Astrocyte of the spinal cord (primary cell): Measurements from ENCODE around the gene MN1.

Experiments used
- DNase-seq: peaks from one replicate; pipeline ENCODE4 v3.0.0; 2011; ENCODE audit warnings: low read depth, low spot score
- H3K4me3 ChIP-seq: 2 replicates; pipeline ENCODE4 v1.5.1; 2011; ENCODE audit warnings: low read depth, mild to moderate bottlenecking, low read length, moderate library complexity
- CTCF ChIP-seq: IDR thresholded peaks from 2 replicates; pipeline ENCODE4 v1.5.1; 2012; ENCODE audit warnings: low read depth, mild to moderate bottlenecking, low read length, inconsistent platforms
- in situ Hi-C: cut with HindIII; loops from 2 replicates; pipeline ENCODE4 v1.10.0; 2017; ENCODE audit warnings: low sequenced_read_pairs

MN1 gene

DNA sequence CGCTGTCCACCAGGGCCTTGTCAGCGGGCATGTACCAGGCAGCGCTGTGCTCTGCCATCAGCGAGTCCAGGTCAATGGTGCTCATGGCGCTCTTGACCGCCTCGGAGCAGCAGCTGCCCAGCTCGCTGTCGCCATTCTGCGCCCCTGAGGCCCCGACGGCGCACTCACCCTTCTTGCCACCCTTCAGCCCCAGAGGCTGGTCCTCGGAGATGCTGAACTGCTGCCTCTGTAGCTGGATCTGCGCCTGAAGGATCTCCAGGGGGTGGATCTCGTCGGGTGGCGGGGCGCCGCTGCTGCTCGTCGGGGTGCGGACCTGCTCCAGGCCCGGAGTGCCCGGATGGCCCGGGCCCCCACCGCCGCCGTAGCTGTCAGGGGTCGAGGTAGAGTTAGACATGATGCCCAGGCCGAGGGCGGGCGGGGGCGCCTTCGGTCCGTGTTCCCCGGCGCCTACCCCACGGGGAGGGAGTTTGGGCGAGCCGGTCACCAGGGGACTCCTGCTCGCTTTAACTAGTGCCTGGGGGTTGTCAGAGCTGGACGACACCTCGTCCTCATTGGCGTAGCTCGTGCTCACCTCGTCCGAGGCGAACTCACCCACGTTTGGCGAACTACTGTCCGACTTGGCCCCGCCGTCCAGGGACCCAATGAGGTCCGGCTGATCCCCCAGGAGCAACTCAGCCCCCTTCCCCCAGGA is 4.6 kb downstream of the MN1 start:
- DNase-seq = no peak
- H3K4me3 ChIP-seq = peak overlapping the region; percentile 32
- no peak for TF ChIP-seq CTCF
- in situ Hi-C loops = no loop called here

GRCh38 chr22:27795696-27796517 is 5.6 kb downstream of the MN1 start:
- DNase-seq = no peak
- peak overlapping the region; percentile 32 for H3K4me3 ChIP-seq

GRCh38 chr22:27795053-27795452 is 6.5 kb downstream of the MN1 start:
- peak overlapping the region; percentile 32 for H3K4me3 ChIP-seq
- in situ Hi-C loops = no loop called here
- DNase-seq = no peak
- TF ChIP-seq CTCF = no peak

More at GRCh38 chr22:27795696-27796517, 5.6 kb downstream of the MN1 start:
- no peak for TF ChIP-seq CTCF
- in situ Hi-C loops = no loop called here

GRCh38 chr22:27794226-27794625 is 7.3 kb downstream of the MN1 start:
- no peak for TF ChIP-seq CTCF
- DNase-seq = no peak
- H3K4me3 ChIP-seq = no peak overlapping the region
- in situ Hi-C loops = no loop called here

DNA sequence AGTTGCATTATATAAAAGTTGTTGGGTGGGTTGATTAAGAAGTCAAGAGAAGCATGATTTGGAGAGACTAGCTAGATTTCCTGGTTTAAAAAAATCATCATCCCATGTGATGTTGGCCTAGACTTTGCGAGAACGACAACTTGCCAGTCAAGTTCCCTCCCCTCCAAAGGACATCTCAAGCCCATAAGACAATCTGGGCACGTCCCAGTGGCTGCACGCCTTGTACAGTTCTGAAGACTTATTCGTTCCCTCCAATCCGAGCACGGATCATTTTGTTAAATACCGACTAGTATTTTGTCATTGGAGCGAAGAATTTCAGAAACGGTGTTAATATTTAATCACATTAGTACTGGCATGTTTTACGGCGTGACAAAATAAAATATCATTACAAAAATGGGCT is 8.0 kb downstream of the MN1 start:
- in situ Hi-C loops = no loop called here
- no peak for TF ChIP-seq CTCF
- H3K4me3 ChIP-seq = no peak overlapping the region
- no peak for DNase-seq

DNA sequence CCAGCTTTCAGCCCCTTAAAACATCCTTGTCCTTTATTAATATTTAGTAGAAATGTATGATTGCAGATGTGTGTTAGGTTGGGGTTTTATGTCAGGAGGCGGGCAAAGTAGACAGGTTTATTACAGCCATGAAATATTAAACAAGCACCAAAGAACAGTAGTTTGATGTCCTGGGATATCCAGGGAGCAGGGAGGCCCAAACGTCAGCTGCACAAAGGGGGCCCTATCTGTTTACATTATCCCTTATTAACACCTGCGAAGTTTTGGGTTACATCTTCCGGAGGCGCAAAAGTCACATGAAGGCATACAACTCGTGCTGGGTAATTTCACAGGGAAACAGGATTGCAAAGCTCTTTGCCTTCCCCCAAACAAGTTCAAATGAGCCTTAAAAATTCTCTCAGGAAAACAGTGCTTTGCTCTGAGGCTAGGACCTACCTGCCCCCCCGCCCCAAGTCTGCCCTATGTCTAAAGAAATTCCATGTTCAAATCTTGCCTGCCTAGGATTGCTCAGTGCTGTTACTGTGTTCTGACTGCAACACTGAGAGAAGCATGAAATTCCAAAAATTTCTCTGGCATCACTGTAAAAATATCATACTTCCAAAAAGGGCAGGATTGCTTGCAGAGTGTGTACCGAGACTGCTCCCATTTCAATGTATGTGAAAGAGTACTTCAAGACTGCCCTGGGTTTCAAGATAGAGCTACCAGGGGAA is 8.9 kb downstream of the MN1 start:
- no peak for DNase-seq
- in situ Hi-C loops = no loop called here
- no peak overlapping the region for H3K4me3 ChIP-seq
- no peak for TF ChIP-seq CTCF
